Ramos (cell line): ENCODE measurements around the gene TRHDE.

Experiments used
- in situ Hi-C: fragments of 300-500 bp; cut with MboI; formaldehyde crosslinking; loops from one replicate; pipeline ENCODE4 v1.14.3; 2022; ENCODE audit warnings: low sequenced_read_pairs; ENCODE audit not compliant: unreplicated experiment

The TRHDE gene, protein sequence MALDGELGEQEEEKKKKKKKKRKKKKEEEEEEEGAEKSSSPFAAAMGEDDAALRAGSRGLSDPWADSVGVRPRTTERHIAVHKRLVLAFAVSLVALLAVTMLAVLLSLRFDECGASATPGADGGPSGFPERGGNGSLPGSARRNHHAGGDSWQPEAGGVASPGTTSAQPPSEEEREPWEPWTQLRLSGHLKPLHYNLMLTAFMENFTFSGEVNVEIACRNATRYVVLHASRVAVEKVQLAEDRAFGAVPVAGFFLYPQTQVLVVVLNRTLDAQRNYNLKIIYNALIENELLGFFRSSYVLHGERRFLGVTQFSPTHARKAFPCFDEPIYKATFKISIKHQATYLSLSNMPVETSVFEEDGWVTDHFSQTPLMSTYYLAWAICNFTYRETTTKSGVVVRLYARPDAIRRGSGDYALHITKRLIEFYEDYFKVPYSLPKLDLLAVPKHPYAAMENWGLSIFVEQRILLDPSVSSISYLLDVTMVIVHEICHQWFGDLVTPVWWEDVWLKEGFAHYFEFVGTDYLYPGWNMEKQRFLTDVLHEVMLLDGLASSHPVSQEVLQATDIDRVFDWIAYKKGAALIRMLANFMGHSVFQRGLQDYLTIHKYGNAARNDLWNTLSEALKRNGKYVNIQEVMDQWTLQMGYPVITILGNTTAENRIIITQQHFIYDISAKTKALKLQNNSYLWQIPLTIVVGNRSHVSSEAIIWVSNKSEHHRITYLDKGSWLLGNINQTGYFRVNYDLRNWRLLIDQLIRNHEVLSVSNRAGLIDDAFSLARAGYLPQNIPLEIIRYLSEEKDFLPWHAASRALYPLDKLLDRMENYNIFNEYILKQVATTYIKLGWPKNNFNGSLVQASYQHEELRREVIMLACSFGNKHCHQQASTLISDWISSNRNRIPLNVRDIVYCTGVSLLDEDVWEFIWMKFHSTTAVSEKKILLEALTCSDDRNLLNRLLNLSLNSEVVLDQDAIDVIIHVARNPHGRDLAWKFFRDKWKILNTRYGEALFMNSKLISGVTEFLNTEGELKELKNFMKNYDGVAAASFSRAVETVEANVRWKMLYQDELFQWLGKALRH

DNA sequence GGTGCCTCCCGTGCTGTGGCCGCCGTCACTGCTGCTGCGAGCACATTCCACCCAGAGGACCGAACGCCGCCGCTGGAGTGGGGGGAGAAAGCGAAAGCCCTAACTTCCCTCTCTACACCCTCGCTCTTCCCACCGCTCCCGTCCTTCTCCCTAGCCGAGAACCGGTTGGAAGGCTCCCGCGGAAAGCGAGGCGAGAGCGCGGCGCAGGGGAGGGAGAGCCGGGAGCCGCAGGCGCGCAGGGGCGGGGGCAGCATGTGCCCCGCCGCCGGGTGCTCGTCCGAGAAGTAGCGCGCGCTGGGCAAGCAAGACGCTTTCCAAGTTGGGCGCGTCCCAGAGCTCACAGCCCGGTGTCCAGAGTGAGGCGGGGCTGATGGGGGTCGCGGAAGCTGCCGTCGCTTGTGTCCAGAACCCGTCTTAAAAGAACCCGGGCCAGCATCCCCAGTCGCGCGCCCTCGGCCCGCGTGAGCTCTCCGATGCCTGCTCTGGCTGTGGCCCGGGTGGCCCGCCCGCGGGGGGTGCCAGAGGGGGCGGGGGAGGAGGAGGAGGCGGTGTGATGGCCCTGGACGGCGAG is at the start of gene TRHDE:
TRHDE (plus strand) TSS at position 280 of the 571 bp plus-strand sequence; CDS start at position 554, 274 bp downstream.
- in situ Hi-C loops: no loop called here

DNA sequence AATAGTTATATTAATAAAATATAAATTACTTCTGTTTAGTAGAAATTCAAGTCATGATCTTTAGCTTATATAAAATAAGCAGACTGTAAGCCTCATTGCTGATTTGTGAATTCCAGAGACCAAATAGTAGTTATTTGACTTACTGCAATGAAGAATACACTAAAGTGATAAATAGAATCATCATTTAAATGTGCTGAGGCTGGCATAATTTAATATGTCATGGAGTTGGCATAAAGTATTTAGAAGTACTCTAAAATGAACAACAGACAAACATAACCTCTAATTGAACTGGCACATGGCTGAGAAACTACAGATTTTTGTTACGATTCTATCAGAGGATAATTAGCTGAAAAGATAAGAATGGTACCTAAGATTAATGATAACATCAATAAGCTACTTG is 45.7 kb upstream of the TRHDE start:
- in situ Hi-C loops: no loop called here

DNA sequence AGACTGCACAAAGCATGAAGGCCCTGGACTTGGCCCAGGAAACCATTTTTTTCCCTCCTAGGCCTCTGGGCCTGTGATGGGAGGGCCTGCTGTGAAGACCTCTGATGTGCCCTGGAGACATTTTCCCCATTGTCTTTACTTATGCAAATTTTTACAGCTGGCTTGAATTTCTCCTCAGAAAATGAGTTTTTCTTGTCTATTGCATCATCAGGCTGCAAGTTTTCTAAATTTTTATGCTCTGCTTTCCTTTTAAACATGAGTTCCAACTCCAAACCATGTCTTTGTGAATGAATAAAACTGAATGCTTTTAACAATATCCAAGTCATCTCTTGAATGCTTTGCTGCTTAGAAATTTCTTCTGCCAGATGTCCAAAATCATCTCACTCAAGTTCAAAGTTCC is 43.7 kb upstream of the TRHDE start:
- in situ Hi-C loops: no loop called here

DNA sequence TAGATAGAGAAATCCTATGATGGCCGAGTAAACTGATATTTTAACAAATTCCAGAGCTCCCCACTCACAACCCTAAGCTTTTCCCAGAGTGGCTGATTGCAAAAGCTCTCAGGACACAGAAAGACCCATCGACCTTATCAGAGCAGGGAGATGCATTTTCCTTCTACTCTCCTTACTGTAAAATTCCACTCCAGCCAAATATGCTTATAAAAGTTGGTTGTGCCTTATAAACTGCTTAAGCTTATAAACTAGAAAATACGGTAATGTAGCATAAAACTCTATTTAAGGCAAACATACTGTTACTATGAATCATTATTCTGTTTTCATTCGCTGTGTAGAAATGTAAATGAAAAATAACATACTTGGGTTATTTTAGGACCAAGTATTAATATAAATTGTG is 41.6 kb upstream of the TRHDE start:
- in situ Hi-C loops: no loop called here

DNA sequence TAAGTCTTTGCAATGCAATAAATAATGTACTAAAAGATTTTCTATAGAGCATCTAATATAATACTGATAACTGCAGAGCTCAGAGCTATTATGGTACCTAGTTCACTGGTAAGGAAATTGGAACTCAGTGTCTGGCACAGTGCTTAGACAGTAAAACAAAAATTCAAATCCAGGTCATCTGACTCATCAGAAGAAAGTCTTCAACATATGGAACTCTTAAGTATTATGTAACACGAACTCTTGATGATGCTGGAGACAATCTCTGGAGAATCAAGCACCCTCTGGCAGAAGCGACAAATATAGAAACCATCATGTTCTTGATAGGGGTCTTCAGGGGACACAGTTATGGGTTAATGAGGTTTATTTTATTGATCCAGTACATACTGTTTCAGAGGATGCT is 37.3 kb upstream of the TRHDE start:
- in situ Hi-C loops: no loop called here

DNA sequence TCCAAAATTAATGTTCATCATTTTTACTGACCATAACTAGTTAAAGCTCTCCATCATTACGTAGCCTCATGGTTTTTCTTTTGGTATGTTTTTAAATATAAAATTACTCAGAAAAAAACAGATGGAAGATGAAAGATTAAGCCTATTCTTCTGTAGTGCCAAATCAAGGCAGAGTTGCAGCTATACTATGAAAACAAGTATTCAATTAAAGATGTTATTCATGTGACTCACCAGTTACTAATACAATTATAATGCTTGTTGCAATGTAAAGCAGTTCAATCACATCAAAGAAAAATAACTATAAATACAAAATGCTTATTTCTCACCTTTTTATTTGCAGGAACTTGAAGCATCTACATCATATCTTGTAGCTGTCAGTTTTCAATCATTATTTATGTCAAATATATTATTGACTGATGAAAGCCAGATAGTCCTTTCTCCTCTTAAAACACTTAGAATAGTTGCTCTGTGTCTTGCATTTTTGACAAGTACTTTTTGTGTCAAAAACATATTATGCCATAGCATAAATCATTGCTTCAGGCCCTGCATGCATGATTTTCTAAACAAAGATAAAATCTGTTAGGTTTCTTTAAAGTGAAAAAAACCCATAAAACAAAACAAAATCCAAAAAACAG is 36.0 kb upstream of the TRHDE start:
- in situ Hi-C loops: no loop called here

DNA sequence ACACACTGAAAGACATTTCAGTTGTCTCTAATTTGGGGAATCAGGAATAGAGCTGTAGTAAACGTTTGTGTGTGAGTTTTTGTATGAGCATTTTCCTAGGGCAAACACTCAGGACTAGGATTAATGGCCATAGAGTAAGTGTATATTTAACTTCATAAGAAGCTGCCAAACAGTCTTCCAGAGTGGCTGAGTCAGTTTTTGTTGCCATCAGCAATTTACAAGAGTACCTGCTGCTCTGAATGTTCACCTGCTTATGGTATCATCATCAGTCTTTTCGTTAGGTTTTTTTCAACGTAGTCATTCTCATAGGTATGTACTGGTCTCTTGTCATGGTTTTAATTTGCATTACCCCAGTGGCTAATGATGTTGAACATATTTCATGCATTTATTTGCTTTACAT is 30.6 kb upstream of the TRHDE start:
- in situ Hi-C loops: no loop called here

DNA sequence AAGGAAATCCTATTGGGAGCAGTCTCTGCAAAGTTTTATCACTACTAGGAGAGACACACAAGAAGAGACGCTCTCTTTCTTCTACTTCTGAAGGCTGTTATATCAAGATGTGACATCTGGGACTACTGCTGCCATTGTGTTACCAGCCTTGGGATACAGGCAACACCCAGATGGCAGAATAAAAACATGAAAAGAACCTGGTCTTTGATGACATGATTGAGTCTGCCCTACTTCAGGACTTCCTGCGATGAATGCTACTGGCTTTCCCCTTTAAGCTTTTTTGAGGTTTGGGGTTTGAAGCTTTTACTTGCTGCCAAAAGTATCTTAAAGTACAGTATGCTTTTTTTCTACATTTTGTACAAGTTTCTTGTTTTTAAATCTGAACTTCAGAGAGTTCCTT is 29.2 kb upstream of the TRHDE start:
- in situ Hi-C loops: no loop called here

DNA sequence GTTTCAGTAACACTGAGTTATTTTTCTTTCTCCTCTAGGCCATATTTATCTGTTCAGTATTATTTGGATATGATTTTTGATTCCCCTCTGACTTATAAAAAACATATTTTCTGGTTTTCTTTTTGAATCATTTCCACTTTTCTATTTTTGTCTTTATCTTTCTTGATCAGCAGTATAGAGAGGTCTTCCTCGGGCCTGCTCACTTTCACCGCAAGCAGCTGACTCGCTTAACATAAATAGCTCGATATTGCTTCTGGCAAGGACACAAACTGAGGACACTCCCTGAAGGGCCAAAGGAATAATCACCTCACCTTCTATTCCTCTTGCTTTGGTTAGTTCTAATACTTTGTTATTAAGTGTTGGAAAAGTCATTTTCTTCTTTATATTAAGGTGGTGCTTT is 25.8 kb upstream of the TRHDE start:
- in situ Hi-C loops: no loop called here

DNA sequence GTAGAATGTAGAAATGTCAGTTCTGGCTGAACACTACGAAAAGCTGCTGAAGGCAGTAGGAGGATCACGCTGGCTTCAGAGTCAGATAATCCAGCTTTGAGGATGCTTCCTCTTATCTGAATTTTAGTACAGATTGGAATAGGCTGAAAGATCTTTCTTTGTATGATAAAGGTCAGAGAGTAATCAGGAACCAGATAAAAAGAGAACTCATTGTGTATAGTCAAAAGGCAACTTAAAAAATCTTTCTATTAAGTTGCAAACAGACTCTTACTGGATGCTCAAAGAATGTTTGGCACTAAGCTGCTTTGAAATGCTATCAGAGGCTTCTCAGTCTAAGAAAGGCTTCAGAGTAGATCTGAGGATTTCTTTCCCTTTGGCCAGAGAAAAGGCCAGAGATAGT is 21.8 kb upstream of the TRHDE start:
- in situ Hi-C loops: no loop called here

DNA sequence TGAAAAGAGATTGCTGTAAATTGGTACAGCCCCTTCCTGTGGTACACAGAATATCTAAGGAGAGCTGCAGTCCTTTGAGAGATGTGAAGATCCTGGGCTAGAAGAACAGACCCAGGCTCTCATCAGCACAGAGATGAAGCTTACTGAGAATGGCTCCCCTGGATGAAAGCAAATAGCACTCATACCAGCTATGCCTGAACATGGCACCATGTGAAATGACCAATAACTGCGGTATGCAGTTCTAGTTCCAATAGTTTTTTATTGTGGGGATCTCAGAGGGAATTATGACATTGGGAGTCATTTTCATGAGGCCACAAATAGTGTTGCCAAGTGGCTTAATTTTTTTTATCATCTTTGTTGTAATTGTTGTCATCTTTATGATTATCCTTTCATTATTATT is 15.4 kb upstream of the TRHDE start:
- in situ Hi-C loops: no loop called here

DNA sequence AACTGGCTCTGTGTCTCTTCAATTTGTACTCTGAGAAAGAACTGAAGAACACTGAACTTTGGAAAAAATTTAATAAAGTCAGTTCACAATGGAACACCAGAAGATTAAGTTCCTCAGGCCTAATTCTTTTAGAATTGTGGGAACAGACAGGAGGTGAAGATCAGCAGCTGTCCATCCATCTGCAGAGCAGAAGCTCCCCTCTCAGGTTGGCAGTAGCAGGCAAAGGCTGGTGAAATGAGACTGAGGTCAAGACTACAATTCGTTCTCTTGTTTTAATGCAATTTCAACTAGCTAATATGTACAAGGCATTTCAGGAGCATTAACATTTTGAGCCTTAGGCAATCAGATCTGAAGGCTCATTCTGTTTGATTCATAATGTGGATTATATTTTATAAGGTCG is 10.3 kb upstream of the TRHDE start:
- in situ Hi-C loops: no loop called here

DNA sequence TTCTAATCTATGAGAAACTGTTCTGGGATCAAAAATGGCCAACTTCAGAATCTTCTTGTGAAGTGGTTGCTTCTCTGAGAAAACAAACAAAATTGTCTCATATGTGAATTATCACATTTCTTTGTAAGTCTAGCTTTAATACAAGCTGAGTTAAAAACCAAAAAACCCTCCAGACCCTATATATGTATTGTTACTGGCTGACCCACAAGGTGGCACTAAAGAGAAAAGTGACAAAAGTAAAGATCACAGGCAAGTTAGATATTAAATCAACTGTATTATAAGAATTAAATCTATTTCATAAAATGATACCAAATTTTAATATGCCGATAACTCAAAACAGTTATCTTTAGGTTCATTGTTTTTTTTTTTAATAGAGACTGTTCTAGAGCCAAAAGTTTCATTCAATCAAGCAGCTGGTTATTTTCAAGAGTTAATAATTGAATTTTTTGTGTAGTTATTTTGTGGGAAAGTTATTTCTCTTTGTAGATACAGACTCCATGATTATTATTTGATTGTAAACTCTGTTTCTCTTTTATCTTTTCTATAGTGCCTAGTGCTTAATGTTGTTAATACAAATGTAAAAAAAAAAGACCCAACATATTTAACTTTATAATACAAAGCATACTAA is 7.5 kb upstream of the TRHDE start:
- in situ Hi-C loops: no loop called here

DNA sequence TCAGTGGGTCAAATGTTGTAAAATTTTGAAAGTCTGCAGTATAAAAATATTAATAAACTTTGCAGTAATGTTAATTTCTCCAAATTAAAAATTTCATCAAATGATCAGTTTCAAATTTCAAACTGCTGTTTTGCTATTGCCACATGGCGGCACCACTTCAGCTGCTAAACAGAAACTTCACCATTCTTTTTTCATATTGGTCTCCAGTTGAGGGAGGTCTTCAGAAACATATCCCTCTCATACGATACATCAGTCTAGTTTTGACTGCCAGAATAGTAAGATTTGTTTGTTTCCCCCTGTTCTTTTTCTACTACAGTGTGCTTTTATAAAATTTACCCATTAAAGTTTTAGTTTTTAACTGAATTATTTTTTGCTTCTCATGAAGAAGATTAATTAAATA is 4.2 kb upstream of the TRHDE start:
- in situ Hi-C loops: no loop called here

DNA sequence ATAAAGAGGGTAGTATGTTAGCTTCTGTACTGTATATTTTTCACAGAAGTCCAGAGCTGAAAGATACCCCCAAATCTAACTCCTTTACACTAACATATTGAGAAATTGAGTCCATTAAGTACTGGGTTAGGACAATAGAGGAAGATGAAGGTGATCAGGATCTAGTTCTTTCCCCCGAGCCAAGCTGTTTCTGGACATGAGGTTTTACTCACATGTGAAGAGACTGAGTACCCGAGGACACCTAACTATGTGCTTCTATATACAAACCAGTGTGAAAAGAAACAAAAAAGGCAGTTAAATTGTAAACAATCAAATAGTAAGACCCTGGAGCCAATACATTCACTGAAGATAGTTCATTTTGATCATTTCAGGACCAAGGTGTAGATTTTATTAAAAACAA is 3.8 kb upstream of the TRHDE start:
- in situ Hi-C loops: no loop called here

DNA sequence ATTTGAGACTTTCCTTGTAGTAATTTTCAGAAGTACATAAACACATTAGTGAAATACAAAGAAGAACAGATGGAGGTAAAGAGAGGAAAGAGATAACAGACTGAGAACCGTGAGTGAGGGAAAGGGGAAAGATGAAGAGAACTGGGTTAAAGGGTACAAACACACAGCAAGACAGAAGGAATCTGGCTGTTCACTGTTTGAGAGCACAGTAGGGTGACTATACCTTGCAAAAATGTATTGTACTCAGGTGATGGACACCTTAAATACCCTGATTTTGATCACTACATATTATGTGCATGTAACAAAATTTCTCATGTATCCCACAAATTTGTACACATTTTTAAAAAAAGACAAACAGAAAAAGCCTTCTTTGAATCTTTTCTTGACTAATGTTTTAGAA is 2.7 kb upstream of the TRHDE start:
- in situ Hi-C loops: no loop called here

DNA sequence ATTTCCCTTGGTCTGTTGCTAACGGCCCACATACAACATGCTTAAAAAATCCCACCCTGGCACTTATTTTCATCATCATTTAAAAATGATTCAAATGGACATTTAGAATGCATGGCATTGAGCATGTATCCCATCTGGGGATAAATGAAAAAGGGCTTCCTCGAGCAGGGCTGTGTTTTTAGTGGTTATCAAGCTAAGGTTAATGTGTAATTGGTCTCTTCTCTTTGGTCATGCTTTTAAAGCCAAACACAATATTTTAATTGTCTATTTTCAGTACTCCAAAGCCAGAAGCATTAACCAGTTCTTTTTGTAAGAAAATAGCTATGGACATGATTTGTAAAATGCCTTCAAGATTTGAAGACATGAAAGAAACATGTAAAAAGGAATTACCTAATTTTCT is 1.9 kb upstream of the TRHDE start:
- in situ Hi-C loops: no loop called here

DNA sequence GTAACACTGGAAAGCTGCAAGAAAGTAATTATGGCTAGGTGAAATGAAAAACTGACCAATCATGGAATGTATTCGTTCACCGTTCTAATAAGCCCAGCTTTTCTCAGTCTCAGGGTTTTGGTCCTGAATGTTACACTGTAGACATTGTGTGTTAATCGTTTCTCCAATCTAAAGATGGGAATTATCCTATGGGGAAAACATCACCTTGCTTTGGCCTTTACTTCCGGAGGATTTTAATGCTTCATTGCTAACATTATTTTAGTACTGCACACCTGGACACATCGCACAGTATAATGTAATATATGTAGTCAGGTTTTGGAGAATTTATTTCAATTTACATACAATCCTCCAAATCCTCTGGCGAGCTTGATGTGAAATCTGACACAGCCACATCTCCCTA is 1.2 kb upstream of the TRHDE start:
- in situ Hi-C loops: no loop called here

DNA sequence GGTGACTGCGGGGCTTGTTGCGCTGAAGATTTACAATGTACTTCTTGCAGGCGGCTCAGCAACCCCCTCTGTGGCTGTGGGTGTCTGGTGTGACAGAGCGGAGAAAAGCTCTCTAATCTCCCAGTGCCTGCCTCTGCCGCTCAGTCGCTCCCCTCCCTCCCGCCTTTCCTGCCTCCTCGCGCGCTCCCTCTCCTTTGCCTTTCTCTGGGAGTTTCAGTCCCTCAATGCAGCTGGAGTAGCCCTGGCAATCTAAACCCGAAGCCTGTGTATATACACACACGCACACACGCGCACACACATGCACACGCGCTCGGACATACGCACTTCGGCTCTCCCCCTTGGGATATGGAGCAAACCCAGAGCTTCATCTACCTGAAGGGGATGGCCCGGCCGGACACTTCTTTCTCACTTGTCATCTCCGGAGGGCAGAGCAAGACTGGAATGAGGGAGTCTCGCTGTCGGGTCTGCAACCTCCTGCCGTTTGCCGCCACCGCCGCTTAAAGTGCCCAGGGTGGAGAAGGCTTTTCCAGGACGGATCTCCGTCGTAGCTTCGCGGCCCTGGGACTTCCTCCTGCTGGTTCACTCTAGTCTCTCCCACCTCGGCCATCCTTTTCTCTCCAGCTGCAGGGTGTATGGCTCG is 599 bp upstream of the TRHDE start:
- in situ Hi-C loops: no loop called here
